ENCODE results near the gene OR10G3. TPM values are rescaled to one million over a fixed set of nuclear protein-coding genes. Genes with fewer than 3 reads are reported as not detected.

Gene OR10G3
- total RNA-seq, 3 donors from 2014 or later = not detected

DNA sequence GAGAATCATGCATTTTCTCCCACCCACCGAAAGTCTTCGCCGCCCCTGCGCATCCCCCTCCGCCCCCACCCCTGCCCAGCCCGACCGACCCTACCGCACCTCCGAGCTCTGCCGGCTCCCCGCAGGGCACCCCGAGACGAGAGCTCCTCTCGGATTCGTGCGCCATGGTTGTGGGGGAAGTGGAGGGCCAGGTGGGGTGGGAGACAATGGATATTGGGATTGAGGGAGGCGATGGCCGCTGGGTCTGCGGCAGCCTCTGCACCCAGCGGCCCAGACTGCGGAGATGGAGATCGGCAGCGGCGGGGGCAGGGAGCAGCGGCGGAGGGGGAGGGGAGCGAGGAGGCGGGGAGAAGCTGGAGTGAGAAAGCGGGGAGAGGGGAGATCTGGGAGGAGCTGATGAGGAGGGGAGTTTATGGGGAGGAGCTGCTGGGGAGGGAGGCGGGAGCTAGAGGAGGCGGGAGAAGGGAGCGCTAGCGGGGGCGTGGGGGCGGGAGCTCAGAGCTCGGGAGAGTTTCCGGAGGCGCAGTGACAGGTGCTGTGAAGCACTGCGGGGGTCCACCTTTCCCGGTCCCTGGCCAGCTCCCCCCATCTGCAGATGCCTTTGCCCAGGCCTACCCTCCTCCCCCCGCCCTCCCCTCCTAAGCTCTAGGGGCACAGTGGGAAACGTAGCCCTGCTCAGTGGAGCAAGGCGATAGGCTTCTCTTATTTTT is 53.8 kb downstream of the OR10G3 start, which contains the start of gene SALL2:
TSS of gene SALL2 (minus strand) at position 385 of the 710 bp plus-strand sequence. CDS start at position 166, 219 bp downstream.
- no peaks in the 10 kb centered on the region for H3K36me3 Mint-ChIP-seq (ENCODE audit: insufficient read depth)
- no peaks in the 10 kb centered on the region for H3K27me3 Mint-ChIP-seq (ENCODE audit: low read depth)
- peak; percentile 87 for ATAC-seq

DNA sequence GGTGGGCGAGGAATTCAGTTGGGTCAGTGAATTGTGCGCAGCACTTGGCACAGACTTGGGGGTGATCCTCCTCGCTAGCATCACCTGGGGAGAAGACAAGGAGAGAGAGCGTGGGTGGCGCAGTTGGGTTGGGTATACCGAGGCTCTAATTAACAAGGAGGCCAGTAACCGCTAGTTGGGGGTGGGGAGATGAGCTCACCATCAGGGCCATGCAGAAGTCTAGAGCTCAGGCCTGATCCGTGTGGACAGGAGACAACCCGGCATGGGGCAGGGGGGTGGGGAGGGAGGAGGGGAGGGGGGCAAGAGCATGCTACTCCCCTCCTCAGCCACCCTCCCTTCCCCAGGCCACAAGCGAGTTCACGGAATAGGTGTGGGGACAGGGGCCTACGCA is 54.3 kb downstream of the OR10G3 start:
- DNase-seq = no peak

More for the DNA sequence above, 53.8 kb downstream of the OR10G3 start, which contains the start of gene SALL2:
- H3K9me3 Mint-ChIP-seq = no peaks in the 10 kb centered on the region
- peak; percentile 68 for DNase-seq
- peaks cover 14% of the 10 kb centered on the region for H3K4me1 Mint-ChIP-seq (ENCODE audit: low read depth)
- peak within 1 kb of the TSS; percentile 82 for H3K4me3 Mint-ChIP-seq

DNA sequence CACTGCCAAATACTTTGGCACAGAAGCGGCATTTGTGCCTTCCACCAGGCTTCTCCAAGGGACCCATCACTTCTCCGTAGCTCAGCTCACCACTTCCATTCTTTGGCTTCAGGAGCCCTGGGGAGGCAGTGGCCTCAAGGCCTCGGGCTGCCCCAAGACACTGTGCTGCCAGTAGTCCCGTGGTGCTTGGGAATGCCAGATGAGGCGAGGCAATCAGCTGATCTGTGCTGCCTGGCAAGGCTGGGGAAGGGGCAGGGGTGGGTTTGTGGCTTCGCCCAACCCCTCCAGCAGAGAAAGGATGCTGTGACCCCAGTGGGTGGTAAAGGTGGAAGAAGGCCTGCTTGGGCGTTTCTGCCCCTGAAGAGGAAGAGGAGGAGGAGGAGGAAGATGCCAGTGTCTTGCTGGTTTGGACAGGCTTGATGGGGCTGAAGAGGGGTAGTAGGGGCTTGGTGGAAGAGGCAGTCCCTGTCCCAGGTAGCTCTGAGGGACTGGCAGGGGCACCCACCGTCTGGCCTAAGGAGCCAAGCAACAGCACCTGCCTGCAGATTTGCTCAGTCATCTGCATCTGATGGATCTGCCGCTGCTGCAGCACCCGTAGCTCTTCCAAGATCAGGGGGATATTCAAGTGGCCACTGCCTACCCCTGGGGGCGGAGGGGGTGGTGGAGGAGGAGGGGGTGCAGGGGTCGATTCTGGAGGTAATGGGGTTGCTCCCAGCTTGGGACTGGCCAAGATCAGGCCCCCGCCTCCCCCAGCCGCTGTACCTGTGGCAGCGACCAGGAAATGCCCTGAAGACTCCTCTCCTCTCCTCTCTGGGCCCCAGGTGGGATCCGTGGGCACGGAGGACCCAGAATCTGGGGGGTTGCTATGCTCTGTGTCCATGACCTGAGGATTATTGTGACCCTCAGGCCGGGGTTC is 55.0 kb downstream of the OR10G3 start:
- Mint-ChIP-seq H3K36me3 (ENCODE audit: insufficient read depth) (no peaks in the 10 kb centered on the region), H3K4me1 (ENCODE audit: low read depth) (peaks cover 14% of the 10 kb centered on the region), H3K27me3 (ENCODE audit: low read depth) (no peaks in the 10 kb centered on the region), H3K4me3 (peak overlapping the region; percentile 82), H3K9me3 (no peaks in the 10 kb centered on the region)
- no peak for DNase-seq
- no peak for ATAC-seq

More for the DNA sequence above, 54.3 kb downstream of the OR10G3 start:
- ATAC-seq = peak in 1 of 2 donors; percentile 7
- Mint-ChIP-seq H3K4me1 (ENCODE audit: low read depth) (peaks cover 14% of the 10 kb centered on the region), H3K36me3 (ENCODE audit: insufficient read depth) (no peaks in the 10 kb centered on the region), H3K27me3 (ENCODE audit: low read depth) (no peaks in the 10 kb centered on the region), H3K4me3 (peak overlapping the region; percentile 82), H3K9me3 (no peaks in the 10 kb centered on the region)

DNA sequence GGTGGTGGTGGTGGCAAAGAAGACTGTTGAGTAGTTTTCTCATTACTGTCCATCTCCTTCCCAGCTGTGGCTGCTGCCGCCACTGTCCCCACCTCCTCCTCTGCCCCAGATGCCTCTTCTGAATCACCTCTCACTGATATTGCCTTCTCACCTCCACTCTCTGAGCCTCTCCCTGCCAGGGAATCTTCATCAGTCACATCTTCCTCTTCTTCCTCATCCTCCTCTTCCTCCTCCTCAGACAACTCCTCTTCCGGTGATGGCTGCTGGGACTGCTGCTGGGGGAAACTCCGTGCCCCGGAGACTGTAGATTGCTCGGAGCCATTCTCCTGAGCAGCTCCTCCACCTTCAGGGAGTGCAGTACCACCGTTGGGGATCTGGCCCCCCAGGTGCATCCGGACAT is 56.7 kb downstream of the OR10G3 start:
- no peak for DNase-seq

DNA sequence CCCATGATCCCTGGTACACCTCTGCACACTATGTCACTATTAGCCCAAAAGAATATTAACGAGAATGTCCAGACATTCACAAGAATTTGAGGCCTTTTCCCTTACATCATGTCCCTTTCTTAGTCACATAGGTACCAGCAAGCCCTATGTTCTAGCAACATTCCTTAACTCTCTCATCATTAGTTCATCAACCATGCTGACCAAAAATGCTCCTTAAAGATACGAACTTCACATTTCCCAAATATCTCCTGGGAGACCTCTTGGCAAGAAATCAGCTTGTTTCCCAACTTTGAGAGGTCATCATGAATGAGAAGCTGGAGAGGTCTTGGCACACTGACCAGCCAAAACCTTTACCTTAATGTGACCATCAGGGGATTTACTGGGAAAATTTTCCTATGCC is 58.4 kb downstream of the OR10G3 start:
- no peak for ATAC-seq
- no peaks in the 10 kb centered on the region for H3K9me3 Mint-ChIP-seq
- no peaks in the 10 kb centered on the region for H3K36me3 Mint-ChIP-seq (ENCODE audit: insufficient read depth)
- no peaks in the 10 kb centered on the region for H3K27me3 Mint-ChIP-seq (ENCODE audit: low read depth)
- DNase-seq = no peak
- peaks cover 7% of the 10 kb centered on the region for H3K4me1 Mint-ChIP-seq (ENCODE audit: low read depth)
- H3K4me3 Mint-ChIP-seq = no peak overlapping the region

More for the DNA sequence above, 56.7 kb downstream of the OR10G3 start:
- peaks cover 14% of the 10 kb centered on the region for H3K4me1 Mint-ChIP-seq (ENCODE audit: low read depth)
- H3K27me3 Mint-ChIP-seq (ENCODE audit: low read depth) = no peaks in the 10 kb centered on the region
- ATAC-seq = no peak
- H3K9me3 Mint-ChIP-seq = no peaks in the 10 kb centered on the region
- no peaks in the 10 kb centered on the region for H3K36me3 Mint-ChIP-seq (ENCODE audit: insufficient read depth)
- no peak overlapping the region for H3K4me3 Mint-ChIP-seq

DNA sequence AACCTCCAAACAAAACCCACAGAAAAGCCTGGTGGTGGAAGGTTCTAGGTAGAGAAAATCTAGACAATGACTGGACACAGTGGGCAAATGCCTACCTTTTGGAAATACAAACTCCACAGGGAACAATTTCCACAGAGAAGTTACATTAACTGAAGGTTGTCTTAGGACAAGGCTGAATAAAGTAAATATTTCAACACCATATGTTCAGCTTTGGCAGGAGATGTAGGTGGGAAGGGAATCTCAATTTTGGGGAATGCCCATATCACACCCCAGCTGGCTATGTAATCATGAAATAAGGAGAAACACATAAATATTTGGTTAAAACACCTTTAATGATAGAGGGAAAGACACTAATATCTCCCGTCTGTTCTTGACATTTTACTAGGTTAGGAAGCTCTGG is 59.1 kb downstream of the OR10G3 start:
- no peaks in the 10 kb centered on the region for H3K36me3 Mint-ChIP-seq (ENCODE audit: insufficient read depth)
- peaks cover 7% of the 10 kb centered on the region for H3K4me1 Mint-ChIP-seq (ENCODE audit: low read depth)
- DNase-seq = no peak
- no peaks in the 10 kb centered on the region for H3K9me3 Mint-ChIP-seq
- ATAC-seq = no peak
- H3K27me3 Mint-ChIP-seq (ENCODE audit: low read depth) = peaks cover 3% of the 10 kb centered on the region
- H3K4me3 Mint-ChIP-seq = no peak overlapping the region

DNA sequence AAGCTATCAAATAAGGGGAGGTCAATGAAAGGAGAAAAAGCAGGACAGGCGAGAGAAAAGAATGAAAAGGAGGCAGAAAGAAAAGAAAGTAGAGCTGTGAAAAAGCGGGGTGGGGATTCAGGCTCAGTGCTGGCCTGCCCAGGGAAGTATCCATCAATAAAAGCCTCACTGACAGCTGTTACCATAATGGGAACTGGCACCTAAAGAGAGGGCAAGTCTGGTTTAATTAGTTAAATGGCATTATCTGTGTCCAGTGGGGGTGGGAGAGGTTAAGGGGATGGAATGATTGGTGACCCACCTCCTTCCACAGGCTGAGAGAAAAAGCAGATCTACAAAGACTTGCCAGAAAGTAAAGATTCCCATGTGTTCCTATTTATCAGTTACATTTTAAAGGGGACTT is 61.2 kb downstream of the OR10G3 start:
- peaks cover 3% of the 10 kb centered on the region for H3K27me3 Mint-ChIP-seq (ENCODE audit: low read depth)
- no peaks in the 10 kb centered on the region for H3K4me1 Mint-ChIP-seq (ENCODE audit: low read depth)
- no peak for DNase-seq
- H3K9me3 Mint-ChIP-seq = no peaks in the 10 kb centered on the region
- no peak overlapping the region for H3K4me3 Mint-ChIP-seq
- no peak for ATAC-seq
- H3K36me3 Mint-ChIP-seq (ENCODE audit: insufficient read depth) = no peaks in the 10 kb centered on the region

Other genes with a start within 250 kb of the OR10G3 start
- 100 to 1,000 TPM; 166 to 187 (median 173) TPM for gene SUPT16H, start 196.1 kb downstream of the OR10G3 start, total RNA-seq
- gene CHD8, start 124.0 kb downstream of the OR10G3 start, total RNA-seq = 10 to 100 TPM; 82.1 to 84.1 (median 84.1) TPM
- gene RAB2B, start 103.1 kb downstream of the OR10G3 start, total RNA-seq = 10 to 100 TPM; 25.4 to 30.3 (median 25.9) TPM
- gene TOX4, start 102.9 kb downstream of the OR10G3 start, total RNA-seq = 10 to 100 TPM; 76.8 to 97.1 (median 92.6) TPM
- 10 to 100 TPM; 45.0 to 47.7 (median 45.0) TPM for gene METTL3, start 68.7 kb downstream of the OR10G3 start, total RNA-seq
- gene SALL2, start 53.7 kb downstream of the OR10G3 start, total RNA-seq = 1 to 10 TPM; 1.4 to 1.8 (median 1.4) TPM
- gene OR10G2, start 54.9 kb upstream of the OR10G3 start, total RNA-seq = not detected
- not detected for gene OR4E2, start 73.8 kb upstream of the OR10G3 start, total RNA-seq
- not detected for gene OR4E1, start 93.7 kb upstream of the OR10G3 start, total RNA-seq

All from activated T-cell treated with anti-CD3 and anti-CD28 coated beads, Interleukin-2, amount 50 U/mL, for 4 hours (primary cell).